Stimulated activated CD4-positive, alpha-beta T cell treated with anti-CD3 and anti-CD28 coated beads, TNF-alpha, amount 100 ng/mL, for 48 hours (primary cell): Measurements from ENCODE around the gene CALR.
"Not testable (repeated sequence)": the region's sequence is repeated elsewhere in the genome, so short reads cannot be mapped to it uniquely, and the experiment has no call there.

Source experiments
- DNase-seq, 3 donors: peaks; one replicate each; pipeline ENCODE4 v3.0.0-alpha.2; 2020; ENCODE audit warnings: low read depth in 3 of 3

Gene CALR

GRCh38 chr19:12952488-12953137 lies 14.2 kb downstream of the CALR start:
- DNase-seq: no peak

GRCh38 chr19:12953138-12953798 lies 14.9 kb downstream of the CALR start:
- no peak for DNase-seq

- DNase-seq: no peak
Measured at GRCh38 chr19:12953799-12954611, 15.6 kb downstream of the CALR start.

- DNase-seq: no peak
Measured at GRCh38 chr19:12954612-12954962, 16.2 kb downstream of the CALR start.

GRCh38 chr19:12955575-12955974 lies 17.2 kb downstream of the CALR start:
- not testable (repeated sequence) for DNase-seq

- no peak for DNase-seq
Measured at GRCh38 chr19:12955996-12956395, 17.6 kb downstream of the CALR start.

- peak; percentile 72 to 82 (median 79) for DNase-seq
Measured at GRCh38 chr19:12956446-12957388, 18.3 kb downstream of the CALR start, which contains the start of gene GADD45GIP1. GADD45GIP1 (minus strand) TSS chr19:12957223; CDS start chr19:12957212, 11 bp downstream.

- not testable (repeated sequence) for DNase-seq
Measured at GRCh38 chr19:12957389-12957952, 19.1 kb downstream of the CALR start.

GRCh38 chr19:12959481-12959880 lies 21.1 kb downstream of the CALR start:
- no peak for DNase-seq

GRCh38 chr19:12965017-12965811 lies 26.8 kb downstream of the CALR start:
- peak; percentile 72 to 81 (median 76) for DNase-seq

- no peak for DNase-seq
Measured at GRCh38 chr19:12965812-12966135, 27.4 kb downstream of the CALR start.

GRCh38 chr19:12967907-12968306 lies 29.5 kb downstream of the CALR start:
- no peak for DNase-seq

- DNase-seq: no peak
Measured at GRCh38 chr19:12969292-12969988, 31.0 kb downstream of the CALR start, which contains the start of gene DAND5. DAND5 (plus strand) TSS chr19:12969576; CDS start chr19:12969661, 85 bp downstream.

GRCh38 chr19:12970070-12970820 lies 31.8 kb downstream of the CALR start:
- DNase-seq: no peak

- DNase-seq: no peak
Measured at GRCh38 chr19:12973236-12973635, 34.8 kb downstream of the CALR start.

GRCh38 chr19:12974301-12975220 lies 36.2 kb downstream of the CALR start:
- DNase-seq: no peak

GRCh38 chr19:12975221-12975741 lies 36.9 kb downstream of the CALR start:
- no peak for DNase-seq

GRCh38 chr19:12976109-12976508 lies 37.7 kb downstream of the CALR start:
- not testable (repeated sequence) for DNase-seq
